H1 (cell line): ENCODE results near the gene RBFOX1. TPM values are rescaled to one million over a fixed set of nuclear protein-coding genes. Genes with fewer than 3 reads are reported as not detected.

Source experiments
- CTCF ChIA-PET: fragments of 300-600 bp; sonication (Branson Sonifier 250); formaldehyde crosslinking; loops from one replicate; lab custom pipeline; 2021; ENCODE audit not compliant: partially characterized antibody; lab: Charles Lee
- POLR2A ChIA-PET: fragments of 300-600 bp; sonication (Branson Sonifier 250); formaldehyde crosslinking; loops from one replicate; lab custom pipeline; 2021; ENCODE audit warnings: inconsistent platforms; ENCODE audit not compliant: partially characterized antibody; lab: Charles Lee
- DNase-seq, 2 experiments: peaks; one replicate each; pipeline versions ENCODE4 v3.0.0 to v3.0.0-alpha.2; 2010 to 2022; ENCODE audit warnings: low spot score in 2 of 2, low read depth in 1 of 2, mixed read lengths in 1 of 2
- FAIRE-seq: peaks from 2 replicates; lab custom pipeline; 2011; peaks lifted over from hg19 to GRCh38; lab: Jason Lieb, UNC
- H2AFZ ChIP-seq: 2 replicates; pipeline ENCODE4 v1.8.1; 2012; ENCODE audit warnings: low read length, inconsistent platforms
- H2AK5ac ChIP-seq: 2 replicates; pipeline ENCODE4 v1.6.1; 2013; ENCODE audit warnings: low read depth, low read length
- H2BK120ac ChIP-seq: replicated peaks from 2 replicates; pipeline ENCODE3; 2013; ENCODE audit warnings: low read depth, low read length, inconsistent platforms
- H2BK12ac ChIP-seq: 2 replicates; pipeline ENCODE4 v1.6.1; 2013; ENCODE audit warnings: low read depth, low read length
- H2BK15ac ChIP-seq: 2 replicates; pipeline ENCODE4 v1.6.1; 2013; ENCODE audit warnings: low read length
- H2BK20ac ChIP-seq: 2 replicates; pipeline ENCODE4 v1.6.1; 2013; ENCODE audit warnings: low read length
- H2BK5ac ChIP-seq: 2 replicates; pipeline ENCODE4 v1.6.1; 2013; ENCODE audit warnings: low read depth, low read length
- H3K14ac ChIP-seq: 2 replicates; pipeline ENCODE4 v1.6.1; 2013; ENCODE audit warnings: inconsistent platforms; ENCODE audit not compliant: insufficient read length
- H3K18ac ChIP-seq: 2 replicates; pipeline ENCODE4 v1.6.1; 2013; ENCODE audit warnings: low read length; ENCODE audit errors: extremely low read depth
- H3K23ac ChIP-seq: 2 replicates; pipeline ENCODE4 v1.6.1; 2013; ENCODE audit warnings: inconsistent platforms; ENCODE audit not compliant: insufficient read length
- H3K23me2 ChIP-seq: 2 replicates; pipeline ENCODE4 v1.6.1; 2013; ENCODE audit warnings: low read depth, low read length
- H3K27ac ChIP-seq: 2 replicates; pipeline ENCODE4 v1.6.1; 2011; ENCODE audit warnings: low read depth, low read length, inconsistent platforms
- H3K27me3 ChIP-seq, 4 experiments: replicated peaks in 1 of 4; 1 replicate in 1 of 4; 2 replicates in 3 of 4; pipeline versions ENCODE4 v1.6.1 to v1.8.1; 2011 to 2013; ENCODE audit warnings: low read length in 3 of 4, mild to moderate bottlenecking in 3 of 4, inconsistent platforms in 2 of 4, mixed read lengths in 2 of 4, moderate library complexity in 1 of 4; ENCODE audit not compliant: control insufficient read depth in 3 of 4, insufficient read depth in 3 of 4; ENCODE audit errors: extremely low read depth in 1 of 4
- H3K36me3 ChIP-seq, 4 experiments: 2 replicates each; pipeline versions ENCODE4 v1.6.1 to v1.8.1; 2011 to 2013; ENCODE audit warnings: mild to moderate bottlenecking in 4 of 4, low read length in 3 of 4, moderate library complexity in 2 of 4, control low read depth in 1 of 4, inconsistent platforms in 1 of 4; ENCODE audit not compliant: insufficient read depth in 4 of 4, control insufficient read depth in 2 of 4
- H3K4ac ChIP-seq: replicated peaks from 2 replicates; pipeline ENCODE3; 2013; ENCODE audit warnings: low read length, low read depth, mixed read lengths, inconsistent platforms; ENCODE audit not compliant: insufficient read length
- H3K4me1 ChIP-seq, 4 experiments: replicated peaks in 1 of 4; 1 replicate in 1 of 4; 2 replicates in 3 of 4; pipeline versions ENCODE4 v1.6.1 to v1.8.1; 2011 to 2013; ENCODE audit warnings: low read length in 3 of 4, inconsistent platforms in 2 of 4, mixed read lengths in 1 of 4; ENCODE audit not compliant: insufficient read depth in 4 of 4, control insufficient read depth in 3 of 4
- H3K4me2 ChIP-seq, 2 experiments: 2 replicates each; pipeline versions ENCODE4 v1.6.1 to v1.8.1; 2011 to 2013; ENCODE audit warnings: low read depth in 2 of 2, low read length in 2 of 2, control low read depth in 1 of 2, inconsistent platforms in 1 of 2, mild to moderate bottlenecking in 1 of 2; ENCODE audit not compliant: insufficient read depth in 1 of 2
- H3K4me3 ChIP-seq, 4 experiments: fragments of 200-600, 300-600 bp in 1 of 4; sonication (generic), shearing (Covaris generic), sonication (Bioruptor Twin) in 1 of 4; 2 replicates each; pipeline versions ENCODE4 v1.5.1 to v1.8.1; 2011 to 2016; ENCODE audit warnings: low read length in 4 of 4, low read depth in 3 of 4, control low read depth in 2 of 4, inconsistent platforms in 2 of 4, mild to moderate bottlenecking in 2 of 4, mixed read lengths in 1 of 4, moderate library complexity in 1 of 4; ENCODE audit not compliant: insufficient read depth in 2 of 4; ENCODE audit errors: extremely low read depth in 1 of 4
- H3K56ac ChIP-seq: replicated peaks from 2 replicates; pipeline ENCODE3; 2013; ENCODE audit warnings: low read depth, mild to moderate bottlenecking, mixed read lengths, low read length, inconsistent platforms; ENCODE audit not compliant: insufficient read length
- H3K79me1 ChIP-seq: 2 replicates; pipeline ENCODE4 v1.6.1; 2013; ENCODE audit warnings: low read depth, low read length, control low read depth
- H3K79me2 ChIP-seq, 2 experiments: 2 replicates each; pipeline versions ENCODE4 v1.6.1 to v1.8.1; 2012 to 2013; ENCODE audit warnings: low read length in 2 of 2, mild to moderate bottlenecking in 2 of 2, inconsistent platforms in 1 of 2; ENCODE audit not compliant: insufficient read depth in 2 of 2, control insufficient read depth in 1 of 2
- H3K9ac ChIP-seq, 4 experiments: replicated peaks in 1 of 4; 1 replicate in 1 of 4; 2 replicates in 3 of 4; pipeline versions ENCODE4 v1.6.1 to v1.8.1; 2011 to 2013; ENCODE audit warnings: low read depth in 3 of 4, low read length in 3 of 4, control low read depth in 2 of 4, mild to moderate bottlenecking in 2 of 4, moderate library complexity in 2 of 4, inconsistent platforms in 1 of 4; ENCODE audit errors: extremely low read depth in 1 of 4
- H3K9me3 ChIP-seq, 2 experiments: 2 replicates each; pipeline versions ENCODE4 v1.6.1 to v1.8.1; 2012 to 2013; ENCODE audit warnings: mild to moderate bottlenecking in 2 of 2, moderate library complexity in 2 of 2, control low read depth in 1 of 2, inconsistent platforms in 1 of 2, low read depth in 1 of 2, low read length in 1 of 2, mixed read lengths in 1 of 2; ENCODE audit not compliant: insufficient read depth in 2 of 2
- H4K20me1 ChIP-seq, 2 experiments: replicated peaks in 1 of 2; 2 replicates each; pipeline versions ENCODE3 to v1.8.1; 2011 to 2013; ENCODE audit warnings: inconsistent platforms in 2 of 2, low read length in 2 of 2, mild to moderate bottlenecking in 1 of 2; ENCODE audit not compliant: insufficient read depth in 2 of 2, control insufficient read depth in 1 of 2
- H4K5ac ChIP-seq: 2 replicates; pipeline ENCODE4 v1.6.1; 2013; ENCODE audit warnings: low read length, low read depth, mixed read lengths, inconsistent platforms; ENCODE audit not compliant: insufficient read length
- H4K8ac ChIP-seq: 2 replicates; pipeline ENCODE4 v1.8.0; 2013; ENCODE audit warnings: mild to moderate bottlenecking, moderate library complexity, low read length, inconsistent platforms; ENCODE audit not compliant: insufficient read depth; ENCODE audit errors: extremely low read depth
- H4K91ac ChIP-seq: replicated peaks from 2 replicates; pipeline ENCODE3; 2013; ENCODE audit warnings: low read length, mixed read lengths, inconsistent platforms; ENCODE audit not compliant: insufficient read length
- CHD2 ChIP-seq: IDR thresholded peaks from 2 replicates; pipeline ENCODE4 v1.6.1; 2012; ENCODE audit warnings: low read length, improper control_type of control experiment
- HDAC6 ChIP-seq: IDR thresholded peaks from one replicate; pipeline ENCODE4 v1.7.1; 2012; ENCODE audit warnings: low read depth, mild to moderate bottlenecking, inconsistent platforms, low read length, moderate library complexity
- NANOG ChIP-seq: IDR thresholded peaks from 2 replicates; pipeline ENCODE4 v1.6.1; 2011; ENCODE audit warnings: low read length, low read depth, mild to moderate bottlenecking, inconsistent platforms; ENCODE audit not compliant: insufficient read depth, poor library complexity, severe bottlenecking
- RXRA ChIP-seq: IDR thresholded peaks from 2 replicates; pipeline ENCODE4 v1.6.1; 2011; ENCODE audit warnings: low read depth, mild to moderate bottlenecking, low read length, moderate library complexity; ENCODE audit not compliant: insufficient read depth
- WGBS, 2 experiments: shearing (Covaris generic) in 1 of 2; methylation state at CpG; one replicate each; pipeline versions ENCODE4 v1.1.6 to v1.1.7; 2013 to 2015; ENCODE audit warnings: low lambda C conversion rate in 2 of 2, mixed read lengths in 2 of 2, inconsistent platforms in 1 of 2, low coverage in 1 of 2, missing lambda C conversion rate in 1 of 2; ENCODE audit not compliant: insufficient replicate concordance in 2 of 2, insufficient coverage in 1 of 2, insufficient read length in 1 of 2; ENCODE audit errors: extremely low coverage in 1 of 2, missing lambda C conversion rate in 1 of 2; 5-methylcytosine and 5-hydroxymethylcytosine counted together
- polyA plus RNA-seq, 7 experiments: library from polyadenylated mRNA; depleted of rRNA in 3 of 7; stranded (reverse) in 5 of 7; unstranded in 2 of 7; fragments of >200 nt in 5 of 7; fragments of 200-250 nt in 2 of 7; gene quantifications; 1 replicate in 5 of 7; 2 replicates in 1 of 7; 4 replicates in 1 of 7; pipeline versions ENCODE4 v1.2.1 to v1.2.3, GENCODE V29; 2011 to 2013; ENCODE audit warnings: missing spikeins in 2 of 7, mixed read lengths in 2 of 7
- total RNA-seq: library from RNA; stranded (reverse); fragmentation: NEBNext Ultra II Directional; extraction: Animal tissue kit (Norgen Biotek cat#: 25700); gene quantifications from 2 replicates; pipeline ENCODE4 v1.2.1, GENCODE V29; 2021
- TF ChIP-seq, protein P1 (sequence below): IDR thresholded peaks from 2 replicates; pipeline ENCODE4 v1.6.1; 2011; ENCODE audit warnings: low read depth, mild to moderate bottlenecking, low read length; ENCODE audit not compliant: insufficient read depth

The RBFOX1 gene
- total and polyA plus RNA-seq, 2 of the 8 experiments (the other 6 are each of a cell fraction or from before 2014, with no cell fraction given) = 1.7 to 2.8 TPM

DNA sequence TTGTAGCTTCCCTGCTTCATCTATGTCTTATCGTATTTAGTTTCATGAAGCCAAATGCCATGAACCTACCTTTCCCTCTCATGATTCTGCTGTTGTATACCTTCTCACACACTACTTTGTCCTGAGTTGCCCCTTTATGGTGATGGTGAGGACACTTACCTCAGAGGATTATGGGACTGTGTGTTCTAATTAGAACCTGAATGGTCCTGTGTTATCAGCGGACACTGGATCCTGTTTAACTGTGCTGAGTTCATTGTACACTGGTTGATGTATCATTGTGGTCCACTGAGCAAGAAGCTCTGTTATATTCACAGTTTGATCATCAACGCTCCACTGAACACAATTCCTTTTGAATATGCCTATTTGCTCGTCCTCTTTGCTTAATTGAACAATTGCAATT, 343.0 kb downstream of the RBFOX1 start:
- WGBS, 2 experiments = 97% methylated on average over 4 of the region's 4 CpGs; no CpG with 5 or more reads in 1 of the 2 experiments
- no peak overlapping the region for H4K8ac ChIP-seq

More for the DNA sequence above, 343.0 kb downstream of the RBFOX1 start:
- Histone ChIP-seq H2BK120ac (no peak overlapping the region), H2BK20ac (no peak overlapping the region), H2AK5ac (no peak overlapping the region), H3K4ac (no peak overlapping the region), H4K91ac (no peak overlapping the region), H4K5ac (no peak overlapping the region), H3K23me2 (no peaks in the 10 kb centered on the region), H3K4me2 (no peak overlapping the region), H3K9ac (no peak overlapping the region), H2AFZ (no peak overlapping the region), H3K18ac (no peak overlapping the region), H3K4me3 (no peak overlapping the region), H3K56ac (no peak overlapping the region), H2BK5ac (no peak overlapping the region), H3K79me2 (no peaks in the 10 kb centered on the region), H2BK15ac (no peak overlapping the region), H3K23ac (no peak overlapping the region), H3K14ac (no peak overlapping the region), H3K79me1 (no peaks in the 10 kb centered on the region), H3K4me1 (peaks cover 0 to 11% (median 0%) of the 10 kb centered on the region in 4 experiments; a peak in 1 of 7 replicates), H3K36me3 (no peaks in the 10 kb centered on the region), H4K20me1 (no peaks in the 10 kb centered on the region), H3K27me3 (peaks cover 0 to 1% (median 0%) of the 10 kb centered on the region in 4 experiments; a peak in 1 of 7 replicates), H3K27ac (no peak overlapping the region), H3K9me3 (no peaks in the 10 kb centered on the region), H2BK12ac (no peak overlapping the region)
- ChIA-PET POLR2A (no interaction called here), CTCF (interaction anchor here (0.6 to 1.0 kb wide), 3 partner anchors 109 to 362 kb away, joined by 3 to 5 read pairs (median 4); no protein-coding TSS in a partner anchor)
- TF ChIP-seq, protein P1, sequence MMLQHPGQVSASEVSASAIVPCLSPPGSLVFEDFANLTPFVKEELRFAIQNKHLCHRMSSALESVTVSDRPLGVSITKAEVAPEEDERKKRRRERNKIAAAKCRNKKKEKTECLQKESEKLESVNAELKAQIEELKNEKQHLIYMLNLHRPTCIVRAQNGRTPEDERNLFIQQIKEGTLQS = no peak
- TF ChIP-seq RXRA = no peak
- TF ChIP-seq CHD2 = no peak
- no peak for TF ChIP-seq HDAC6
- no peak for TF ChIP-seq NANOG
- no peak for FAIRE-seq
- DNase-seq = no peak
